MCF 10A (cell line): ENCODE data around the gene UMPS. TPM values are rescaled to one million over a fixed set of nuclear protein-coding genes. Genes with fewer than 3 reads are reported as not detected.

Experiments
- BruUV-seq: library from RNA; stranded (reverse); fragments of 400-500 nt; replicated peaks from 2 replicates; lab custom pipeline; 2021; lab: Mats Ljungman, UMichigan
- CTCF ChIA-PET: fragments of 300-600 bp; sonication (Branson Sonifier 250); formaldehyde crosslinking; extraction: SDS; loops from one replicate; lab custom pipeline; 2021; ENCODE audit warnings: antibody characterized with exemption, inconsistent platforms; lab: Yijun Ruan, JAX
- POLR2A ChIA-PET: fragments of 300-600, 350-650 bp; sonication (Branson Sonifier 250); formaldehyde crosslinking; extraction: SDS; loops from one replicate; lab custom pipeline; 2020; ENCODE audit warnings: antibody characterized with exemption, inconsistent platforms; lab: Yijun Ruan, JAX
- DNase-seq: peaks from one replicate; pipeline ENCODE4 v3.0.0-alpha.2; 2018; ENCODE audit not compliant: unreplicated experiment
- H3K27ac Mint-ChIP-seq: one replicate; pipeline ENCODE4 v1.8.0; 2022; ENCODE audit warnings: mild to moderate bottlenecking, low read depth, mixed read lengths; ENCODE audit not compliant: unreplicated experiment
- H3K27me3 Mint-ChIP-seq: one replicate; pipeline ENCODE4 v1.8.0; 2022; ENCODE audit warnings: mixed read lengths; ENCODE audit not compliant: insufficient read depth, unreplicated experiment
- H3K36me3 Mint-ChIP-seq: one replicate; pipeline ENCODE4 v1.8.0; 2022; ENCODE audit warnings: mild to moderate bottlenecking, moderate library complexity, mixed read lengths; ENCODE audit not compliant: insufficient read depth, unreplicated experiment
- H3K4me1 Mint-ChIP-seq: one replicate; pipeline ENCODE4 v1.8.0; 2022; ENCODE audit warnings: mixed read lengths; ENCODE audit not compliant: insufficient read depth, unreplicated experiment
- H3K4me3 Mint-ChIP-seq: one replicate; pipeline ENCODE4 v1.8.0; 2022; ENCODE audit warnings: mild to moderate bottlenecking, moderate library complexity, mixed read lengths; ENCODE audit not compliant: unreplicated experiment
- H3K9me3 Mint-ChIP-seq: one replicate; pipeline ENCODE4 v1.8.0; 2022; ENCODE audit warnings: mixed read lengths; ENCODE audit not compliant: unreplicated experiment
- CTCF ChIP-seq: fragments of 200-600 bp; IDR thresholded peaks from one replicate; pipeline ENCODE4 v1.8.0; 2022; ENCODE audit warnings: antibody characterized with exemption, mild to moderate bottlenecking; ENCODE audit not compliant: unreplicated experiment
- intact Hi-C: fragments of 100-400 bp; cut with micrococcal nuclease; formaldehyde crosslinking; loops from 2 replicates; pipeline ENCODE4 v1.14.1; 2022
- total RNA-seq: library from RNA; stranded (reverse); gene quantifications from 2 replicates; pipeline ENCODE4 v1.2.3, GENCODE V29; 2022

Gene UMPS
- total RNA-seq, 1 experiment from 2014 or later = 49.3 TPM

GRCh38 chr3:124773351-124774326 is 43.4 kb downstream of the UMPS start:
- no peak for DNase-seq
- TF ChIP-seq CTCF = no peak
- Mint-ChIP-seq H3K9me3 (no peaks in the 10 kb centered on the region), H3K4me3 (no peak overlapping the region), H3K36me3 (peaks cover 21% of the 10 kb centered on the region), H3K4me1 (peaks cover 13% of the 10 kb centered on the region), H3K27me3 (no peaks in the 10 kb centered on the region), H3K27ac (no peak overlapping the region)
- ChIA-PET POLR2A (no interaction called here), CTCF (interaction anchor here (0.6 to 1.7 kb wide), 6 partner anchors 10 to 1055 kb away, joined by 3 to 9 read pairs (median 4); no protein-coding TSS in a partner anchor)
- no TSS peak for BruUV-seq
- intact Hi-C loops = no loop called here

DNA sequence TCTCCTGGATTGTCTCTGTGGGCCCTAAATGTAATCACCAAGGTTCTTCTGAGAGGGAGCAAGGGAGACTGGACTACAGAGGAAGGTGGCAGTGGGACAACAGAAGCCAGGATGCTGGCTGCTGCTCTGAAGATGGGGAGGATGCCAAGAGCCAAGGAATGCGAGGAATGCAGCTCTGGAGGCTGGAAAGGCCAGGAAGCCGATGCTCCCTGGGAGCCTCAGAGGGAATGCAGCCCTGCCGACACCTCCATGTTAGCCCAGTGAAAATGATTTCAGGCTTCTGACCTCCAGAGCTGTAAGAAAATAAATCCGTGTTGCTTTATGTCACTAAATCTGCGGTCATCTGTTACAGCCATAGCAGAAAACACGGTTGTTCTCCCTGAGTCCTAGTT is 44.1 kb downstream of the UMPS start:
- Mint-ChIP-seq H3K4me3 (no peak overlapping the region), H3K27me3 (no peaks in the 10 kb centered on the region), H3K4me1 (peaks cover 13% of the 10 kb centered on the region), H3K9me3 (no peaks in the 10 kb centered on the region), H3K27ac (no peak overlapping the region), H3K36me3 (peaks cover 21% of the 10 kb centered on the region)
- POLR2A ChIA-PET = no interaction called here
- no peak for TF ChIP-seq CTCF
- BruUV-seq = no TSS peak
- DNase-seq = no peak
- CTCF ChIA-PET = interaction anchor here (0.6 to 1.7 kb wide), 7 partner anchors 10 to 1054 kb away, joined by 3 to 9 read pairs (median 3); no protein-coding TSS in a partner anchor
- intact Hi-C loops = no loop called here

GRCh38 chr3:124774841-124775402 is 44.7 kb downstream of the UMPS start:
- BruUV-seq = no TSS peak
- DNase-seq = no peak
- CTCF ChIA-PET = interaction anchor here (0.6 to 1.7 kb wide), 6 partner anchors 11 to 127 kb away, joined by 3 to 9 read pairs (median 4); no protein-coding TSS in a partner anchor
- peaks cover 13% of the 10 kb centered on the region for H3K4me1 Mint-ChIP-seq
- H3K27me3 Mint-ChIP-seq = no peaks in the 10 kb centered on the region
- no peak for TF ChIP-seq CTCF
- no peak overlapping the region for H3K4me3 Mint-ChIP-seq
- H3K9me3 Mint-ChIP-seq = no peaks in the 10 kb centered on the region
- peaks cover 21% of the 10 kb centered on the region for H3K36me3 Mint-ChIP-seq
- intact Hi-C loops = no loop called here
- POLR2A ChIA-PET = no interaction called here
- H3K27ac Mint-ChIP-seq = no peak overlapping the region

DNA sequence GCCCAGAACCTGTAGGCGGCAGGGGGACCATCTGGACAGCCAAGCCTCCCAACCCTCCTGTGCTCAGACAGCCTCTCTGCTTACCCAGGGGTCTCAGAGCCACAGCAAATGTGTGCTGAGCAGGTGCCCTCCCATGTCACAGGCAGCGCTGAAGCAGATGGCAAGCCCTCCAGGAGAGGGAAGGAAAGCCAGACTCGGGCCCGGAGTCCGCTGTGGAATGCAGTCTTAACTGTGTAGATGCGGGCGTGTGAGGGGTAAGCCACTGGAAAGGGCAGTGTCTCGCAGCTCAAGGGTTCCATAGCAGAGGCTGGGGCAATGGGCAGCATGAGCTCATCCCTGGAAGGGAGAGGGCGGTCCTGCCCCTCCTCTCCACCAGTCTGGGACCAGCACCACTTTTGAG is 45.6 kb downstream of the UMPS start:
- no peaks in the 10 kb centered on the region for H3K9me3 Mint-ChIP-seq
- H3K4me1 Mint-ChIP-seq = peaks cover 13% of the 10 kb centered on the region
- H3K4me3 Mint-ChIP-seq = no peak overlapping the region
- POLR2A ChIA-PET = no interaction called here
- intact Hi-C loops = no loop called here
- no peak overlapping the region for H3K27ac Mint-ChIP-seq
- no peak for DNase-seq
- no peaks in the 10 kb centered on the region for H3K27me3 Mint-ChIP-seq
- H3K36me3 Mint-ChIP-seq = peaks cover 21% of the 10 kb centered on the region
- CTCF ChIA-PET = interaction anchor here (0.5 kb wide), 1 partner anchor 670 kb away, joined by 4 read pairs; no protein-coding TSS in a partner anchor
- no peak for TF ChIP-seq CTCF
- BruUV-seq = no TSS peak
